SU-DHL-6 (cell line): Measurements from ENCODE around the gene BLVRB.

Experiments
- CTCF ChIP-seq: fragments of 200-600 bp; sonication (generic); IDR thresholded peaks from one replicate; pipeline ENCODE4 v1.5.1; 2017; ENCODE audit warnings: antibody characterized with exemption, mild to moderate bottlenecking, low read length, moderate library complexity; ENCODE audit not compliant: insufficient read depth, poor library complexity, severe bottlenecking
- EZH2phosphoT487 ChIP-seq: fragments of 200-600 bp; sonication (generic), shearing (Covaris generic); conservative IDR thresholded peaks from 2 replicates; pipeline ENCODE4 v1.6.1; 2018; ENCODE audit warnings: mild to moderate bottlenecking, antibody characterized with exemption, low read length, moderate library complexity, mixed read lengths

- TF ChIP-seq CTCF: no peak
- no peak for TF ChIP-seq EZH2phosphoT487
Observed at GRCh38 chr19:40466985-40467734, 1.6 kb upstream of the BLVRB start, which contains the start of gene SPTBN4.
